Glomerular endothelial cell (primary cell): ENCODE results near the gene KRTAP24-1. TPM values are rescaled to one million over a fixed set of nuclear protein-coding genes. Genes with fewer than 3 reads are reported as not detected.

Experiments used
- DNase-seq: peaks from one replicate; pipeline ENCODE4 v3.0.0-alpha.2; 2011; ENCODE audit warnings: low read depth, low spot score; ENCODE audit errors: extremely low read depth
- total RNA-seq: library from RNA; depleted of rRNA; stranded (reverse); fragments of >200 nt; gene quantifications from 2 replicates; pipeline ENCODE4 v1.2.3, GENCODE V29; 2015

The KRTAP24-1 gene
- total RNA-seq, 1 donor from 2014 or later, result not detected

GRCh38 chr21:30238168-30238567 is 44.6 kb downstream of the KRTAP24-1 start:
- DNase-seq, result no peak

- DNase-seq, result no peak
Measured at GRCh38 chr21:30234643-30235042, 48.1 kb downstream of the KRTAP24-1 start.

GRCh38 chr21:30234050-30234449 is 48.7 kb downstream of the KRTAP24-1 start:
- DNase-seq, result no peak

- DNase-seq, result no peak
Measured at GRCh38 chr21:30233228-30234020, 49.3 kb downstream of the KRTAP24-1 start.

- DNase-seq, result no peak
Measured at GRCh38 chr21:30232011-30232410, 50.7 kb downstream of the KRTAP24-1 start.

Other genes with a start within 250 kb of the KRTAP24-1 start
- not detected in 2 replicates for gene CLDN17, start 116.1 kb downstream of the KRTAP24-1 start, total RNA-seq
- not detected in 2 replicates for gene CLDN8, start 66.9 kb downstream of the KRTAP24-1 start, total RNA-seq
- not detected in 2 replicates for gene KRTAP25-1, start 6.6 kb upstream of the KRTAP24-1 start, total RNA-seq
- not detected in 2 replicates for gene KRTAP26-1, start 37.4 kb upstream of the KRTAP24-1 start, total RNA-seq
- gene KRTAP27-1, start 54.7 kb upstream of the KRTAP24-1 start, total RNA-seq, result not detected in 2 replicates
- gene KRTAP23-1, start 65.7 kb upstream of the KRTAP24-1 start, total RNA-seq, result not detected in 2 replicates
- not detected in 2 replicates for gene KRTAP13-2, start 89.3 kb upstream of the KRTAP24-1 start, total RNA-seq
- not detected in 2 replicates for gene KRTAP13-1, start 113.1 kb upstream of the KRTAP24-1 start, total RNA-seq
- not detected in 2 replicates for gene KRTAP13-3, start 143.0 kb upstream of the KRTAP24-1 start, total RNA-seq
- not detected in 2 replicates for gene KRTAP13-4, start 147.3 kb upstream of the KRTAP24-1 start, total RNA-seq
- not detected in 2 replicates for gene KRTAP15-1, start 157.3 kb upstream of the KRTAP24-1 start, total RNA-seq
- not detected in 2 replicates for gene KRTAP19-1, start 197.4 kb upstream of the KRTAP24-1 start, total RNA-seq
- not detected in 2 replicates for gene KRTAP19-2, start 204.5 kb upstream of the KRTAP24-1 start, total RNA-seq
- not detected in 2 replicates for gene KRTAP19-3, start 209.1 kb upstream of the KRTAP24-1 start, total RNA-seq
- gene KRTAP19-4, start 214.2 kb upstream of the KRTAP24-1 start, total RNA-seq, result not detected in 2 replicates
- gene KRTAP19-5, start 219.2 kb upstream of the KRTAP24-1 start, total RNA-seq, result not detected in 2 replicates